GM18511 (cell line): ENCODE measurements around the gene IGFBPL1.

Source experiments
- ATAC-seq: cut with Tn5 transposase; IDR thresholded peaks from one replicate; pipeline ENCODE4 v1.9.1; 2021; ENCODE audit warnings: mild to moderate bottlenecking, moderate library complexity; ENCODE audit not compliant: unreplicated experiment

The IGFBPL1 gene

DNA sequence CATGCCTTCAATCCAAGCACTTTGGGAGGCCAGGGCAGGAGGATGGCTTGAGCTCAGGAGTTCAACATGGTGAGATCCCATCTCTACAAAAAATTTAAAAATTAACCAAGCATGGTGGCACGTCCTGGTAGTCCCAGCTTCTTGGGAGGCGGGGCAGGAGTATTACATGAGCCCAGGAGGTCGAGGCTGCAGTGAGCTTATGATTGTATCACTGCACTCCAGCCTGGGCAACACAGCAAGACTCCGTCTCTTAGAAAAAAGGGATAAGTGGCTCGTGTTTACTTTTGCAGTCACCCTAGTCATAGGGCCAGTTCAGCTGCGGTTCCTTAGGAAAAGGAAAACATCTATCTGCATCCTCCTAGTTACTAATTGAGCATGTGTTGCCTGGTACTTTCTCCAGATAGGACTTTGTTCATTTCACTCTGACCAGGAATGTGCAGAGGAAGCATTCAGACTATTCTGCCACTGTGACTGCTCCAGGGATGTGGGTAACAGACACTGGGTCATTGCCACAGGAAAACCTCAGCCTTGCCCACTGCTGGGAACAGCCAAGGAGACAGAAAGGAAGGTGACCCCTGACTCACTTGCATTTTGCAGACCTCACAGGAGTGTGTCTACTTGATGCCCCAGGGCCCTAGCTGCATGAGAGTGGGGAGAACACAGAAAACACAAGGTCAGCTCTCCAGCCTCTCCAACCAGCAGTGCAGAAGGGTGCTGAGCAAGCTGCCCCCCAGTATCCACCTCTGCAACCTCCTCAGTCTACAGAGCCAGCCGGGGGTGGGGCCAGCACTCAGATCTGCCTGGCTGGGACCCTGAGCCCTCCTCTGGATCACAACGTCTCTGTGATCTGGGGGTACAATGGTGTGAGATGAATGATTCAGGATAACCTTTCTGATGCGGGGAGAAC, 65.6 kb downstream of the IGFBPL1 start:
- ATAC-seq, result no peak

DNA sequence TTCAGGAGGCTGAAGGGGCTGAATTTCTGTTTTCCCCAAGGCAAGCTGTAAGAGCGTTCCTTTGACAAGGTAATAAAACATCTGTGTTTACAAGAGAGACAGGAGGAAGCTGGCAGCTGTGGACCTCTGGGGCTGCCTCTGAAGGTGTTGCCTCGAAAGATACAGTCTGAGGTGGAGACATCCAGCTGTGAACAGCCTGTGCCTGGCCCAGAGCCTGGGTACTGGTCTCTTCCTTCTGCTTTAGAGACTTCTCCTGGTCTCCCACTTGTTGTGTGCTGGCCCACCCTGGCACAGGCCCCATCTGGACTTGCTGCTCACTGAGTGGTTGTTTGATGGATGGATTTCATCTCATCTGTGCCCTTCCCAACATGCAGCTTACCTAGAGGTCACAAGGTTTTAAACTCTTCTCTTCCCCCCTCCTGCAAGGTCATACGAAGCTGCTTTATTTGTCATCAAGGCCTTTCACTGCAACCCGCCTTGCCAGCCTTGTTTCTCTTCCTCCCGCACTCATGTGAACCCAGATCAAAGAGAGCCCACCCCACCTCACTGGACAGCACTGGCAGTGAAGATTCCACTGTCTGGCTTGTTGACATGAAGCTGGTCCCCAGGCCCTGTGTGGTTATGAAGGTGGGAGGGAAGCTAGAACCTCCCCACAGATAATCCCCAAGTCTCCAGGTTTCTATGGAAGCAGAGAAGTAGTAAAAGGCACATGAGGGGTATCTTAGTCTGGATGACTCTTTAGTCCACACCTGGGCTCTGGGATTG, 66.7 kb downstream of the IGFBPL1 start:
- ATAC-seq, result no peak

DNA sequence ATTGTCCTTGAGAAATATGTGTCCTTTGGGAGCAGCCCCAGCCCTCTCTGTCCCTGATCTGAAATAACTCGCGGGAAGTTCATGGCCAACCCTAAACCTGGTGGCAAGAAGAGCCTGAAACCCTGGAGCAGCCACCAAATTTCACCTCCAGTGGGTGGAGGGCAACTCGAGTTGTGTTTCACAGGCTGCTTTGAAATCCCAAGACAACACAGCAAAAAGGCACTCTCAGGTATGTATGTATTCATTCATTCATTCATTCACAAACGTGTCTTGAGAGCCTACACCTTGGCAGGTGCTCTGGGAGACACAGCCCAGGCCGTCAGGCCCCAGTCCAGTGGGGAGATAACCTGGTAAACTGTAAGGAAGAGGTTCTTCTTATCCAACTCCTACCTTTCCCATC, 67.4 kb downstream of the IGFBPL1 start:
- ATAC-seq, result no peak
